Mesenchymal stem cell (in vitro differentiated cells and primary cell): ENCODE data around the gene CCDC127.

ENCODE experiments used
- DNase-seq: peaks from one replicate; pipeline ENCODE4 v3.0.0-alpha.2; 2013
- H2AFZ ChIP-seq: one replicate; pipeline ENCODE4 v1.6.1; 2013; ENCODE audit warnings: low read depth, mild to moderate bottlenecking, control low read depth, inconsistent platforms, low read length, moderate library complexity
- H2AK5ac ChIP-seq: 2 replicates; pipeline ENCODE4 v1.6.1; 2013; ENCODE audit warnings: low read length, moderate library complexity, mild to moderate bottlenecking, inconsistent platforms; ENCODE audit not compliant: severe bottlenecking
- H2BK120ac ChIP-seq: one replicate; pipeline ENCODE4 v1.6.1; 2013; ENCODE audit warnings: low read depth, mild to moderate bottlenecking, inconsistent platforms, low read length, moderate library complexity
- H2BK12ac ChIP-seq, 2 experiments: one replicate each; pipeline ENCODE4 v1.6.1; 2013; ENCODE audit warnings: inconsistent platforms in 2 of 2, low read length in 2 of 2, mild to moderate bottlenecking in 2 of 2, moderate library complexity in 2 of 2, control low read depth in 1 of 2
- H2BK15ac ChIP-seq: one replicate; pipeline ENCODE4 v1.6.1; 2013; ENCODE audit warnings: mild to moderate bottlenecking, low read depth, inconsistent platforms; ENCODE audit not compliant: poor library complexity, severe bottlenecking
- H2BK5ac ChIP-seq: 2 replicates; pipeline ENCODE4 v1.6.1; 2013; ENCODE audit warnings: low read depth, mild to moderate bottlenecking, low read length, control low read depth, inconsistent platforms; ENCODE audit not compliant: poor library complexity, severe bottlenecking
- H3K14ac ChIP-seq, 2 experiments: one replicate each; pipeline ENCODE4 v1.6.1; 2013; ENCODE audit warnings: inconsistent platforms in 2 of 2, low read length in 2 of 2, control low read depth in 1 of 2, mild to moderate bottlenecking in 1 of 2, moderate library complexity in 1 of 2
- H3K18ac ChIP-seq, 2 experiments: one replicate each; pipeline ENCODE4 v1.6.1; 2013; ENCODE audit warnings: inconsistent platforms in 2 of 2, low read length in 2 of 2, control low read depth in 1 of 2, low read depth in 1 of 2, mild to moderate bottlenecking in 1 of 2
- H3K23ac ChIP-seq, 2 experiments: one replicate each; pipeline ENCODE4 v1.6.1; 2013; ENCODE audit warnings: inconsistent platforms in 2 of 2, low read length in 2 of 2, mild to moderate bottlenecking in 2 of 2, moderate library complexity in 2 of 2, control low read depth in 1 of 2
- H3K27ac ChIP-seq: 2 replicates; pipeline ENCODE4 v1.5.1; 2013; ENCODE audit warnings: mild to moderate bottlenecking, moderate library complexity, low read length, control low read depth, inconsistent platforms; ENCODE audit not compliant: poor library complexity, severe bottlenecking
- H3K27me3 ChIP-seq, 2 experiments: 2 replicates each; pipeline versions ENCODE4 v1.6.1 to v1.7.0; 2013; ENCODE audit warnings: low read length in 2 of 2, mild to moderate bottlenecking in 2 of 2, moderate library complexity in 2 of 2, control low read depth in 1 of 2, inconsistent platforms in 1 of 2; ENCODE audit not compliant: control insufficient read depth in 1 of 2, insufficient read depth in 1 of 2
- H3K36me3 ChIP-seq, 2 experiments: 2 replicates each; pipeline versions ENCODE4 v1.6.1 to v1.7.0; 2013; ENCODE audit warnings: low read length in 2 of 2, control low read depth in 1 of 2, inconsistent platforms in 1 of 2, low read depth in 1 of 2, mild to moderate bottlenecking in 1 of 2; ENCODE audit not compliant: insufficient read depth in 2 of 2, control insufficient read depth in 1 of 2
- H3K4ac ChIP-seq, 2 experiments: one replicate each; pipeline ENCODE4 v1.6.1; 2013; ENCODE audit warnings: inconsistent platforms in 2 of 2, low read length in 2 of 2, mild to moderate bottlenecking in 2 of 2, moderate library complexity in 2 of 2, control low read depth in 1 of 2, low read depth in 1 of 2
- H3K4me1 ChIP-seq: 2 replicates; pipeline ENCODE4 v1.6.1; 2013; ENCODE audit warnings: low read depth, low read length, control low read depth; ENCODE audit not compliant: control insufficient read depth, insufficient read depth
- H3K4me2 ChIP-seq: 2 replicates; pipeline ENCODE4 v1.6.1; 2013; ENCODE audit warnings: low read length, mild to moderate bottlenecking, inconsistent platforms; ENCODE audit not compliant: poor library complexity, severe bottlenecking
- H3K4me3 ChIP-seq, 2 experiments: 2 replicates each; pipeline versions ENCODE4 v1.5.1 to v1.7.0; 2013; ENCODE audit warnings: low read length in 2 of 2, mild to moderate bottlenecking in 2 of 2, control low read depth in 1 of 2, low read depth in 1 of 2; ENCODE audit not compliant: insufficient read depth in 1 of 2
- H3K79me1 ChIP-seq: replicated peaks from 2 replicates; pipeline ENCODE4 v1.6.1; 2013; ENCODE audit warnings: mild to moderate bottlenecking, control low read depth, low read length, inconsistent platforms; ENCODE audit not compliant: poor library complexity, severe bottlenecking
- H3K9ac ChIP-seq: 2 replicates; pipeline ENCODE4 v1.7.0; 2013; ENCODE audit warnings: mild to moderate bottlenecking, low read length, moderate library complexity
- H3K9me3 ChIP-seq: 2 replicates; pipeline ENCODE4 v1.7.0; 2013; ENCODE audit warnings: mild to moderate bottlenecking, low read length; ENCODE audit not compliant: control insufficient read depth
- H4K8ac ChIP-seq: one replicate; pipeline ENCODE4 v1.6.1; 2013; ENCODE audit warnings: inconsistent platforms, mild to moderate bottlenecking, low read length, moderate library complexity
- H4K91ac ChIP-seq: one replicate; pipeline ENCODE4 v1.6.1; 2013; ENCODE audit warnings: mild to moderate bottlenecking, low read length, inconsistent platforms
- WGBS: methylation state at CpG from one replicate; pipeline ENCODE4 v1.1.7; 2013; ENCODE audit warnings: mixed read lengths; 5-methylcytosine and 5-hydroxymethylcytosine counted together

CCDC127 gene

GRCh38 chr5:187042-187431 is 30.9 kb downstream of the CCDC127 start:
- H2BK120ac ChIP-seq: no peak overlapping the region
- H2AK5ac ChIP-seq: no peak overlapping the region
- DNase-seq: no peak
- H3K18ac ChIP-seq: no peak overlapping the region
- no peak overlapping the region for H3K4ac ChIP-seq
- H3K4me3 ChIP-seq: no peak overlapping the region
- no peaks in the 10 kb centered on the region for H3K9me3 ChIP-seq
- peaks cover 0 to 43% of the 10 kb centered on the region in 2 experiments for H3K27me3 ChIP-seq
- H3K4me1 ChIP-seq: peaks cover 11% of the 10 kb centered on the region
- no peak overlapping the region for H4K91ac ChIP-seq
- no peak overlapping the region for H3K23ac ChIP-seq
- H2BK5ac ChIP-seq: no peak overlapping the region
- H3K4me2 ChIP-seq: no peak overlapping the region
- no peak overlapping the region for H3K9ac ChIP-seq
- WGBS: 85% methylated on average over 10 of the region's 13 CpGs
- no peak overlapping the region for H3K27ac ChIP-seq
- H2AFZ ChIP-seq: no peak overlapping the region
- H3K36me3 ChIP-seq: peaks cover 0 to 7% of the 10 kb centered on the region in 2 experiments
- H2BK15ac ChIP-seq: no peak overlapping the region
- H4K8ac ChIP-seq: no peak overlapping the region
- H3K14ac ChIP-seq: no peak overlapping the region
- no peaks in the 10 kb centered on the region for H3K79me1 ChIP-seq
- no peak overlapping the region for H2BK12ac ChIP-seq

GRCh38 chr5:186091-187041 is 31.6 kb downstream of the CCDC127 start:
- DNase-seq: no peak
- 93% methylated on average over 28 of the region's 28 CpGs for WGBS
- no peaks in the 10 kb centered on the region for H3K79me1 ChIP-seq
- no peak overlapping the region for H3K4me2 ChIP-seq
- H2BK5ac ChIP-seq: no peak overlapping the region
- peaks cover 0 to 36% of the 10 kb centered on the region in 2 experiments for H3K27me3 ChIP-seq
- H3K9me3 ChIP-seq: no peaks in the 10 kb centered on the region
- H4K8ac ChIP-seq: no peak overlapping the region
- no peak overlapping the region for H3K4me3 ChIP-seq
- no peak overlapping the region for H3K27ac ChIP-seq
- H4K91ac ChIP-seq: no peak overlapping the region
- no peak overlapping the region for H3K9ac ChIP-seq
- no peak overlapping the region for H3K4ac ChIP-seq
- H2BK12ac ChIP-seq: no peak overlapping the region
- no peak overlapping the region for H2BK120ac ChIP-seq
- no peak overlapping the region for H3K18ac ChIP-seq
- H3K23ac ChIP-seq: no peak overlapping the region
- H2AK5ac ChIP-seq: no peak overlapping the region
- peaks cover 11% of the 10 kb centered on the region for H3K4me1 ChIP-seq
- peaks cover 0 to under 1% of the 10 kb centered on the region in 2 experiments for H3K36me3 ChIP-seq
- H2BK15ac ChIP-seq: no peak overlapping the region
- no peak overlapping the region for H2AFZ ChIP-seq
- H3K14ac ChIP-seq: no peak overlapping the region

GRCh38 chr5:185095-186070 is 32.6 kb downstream of the CCDC127 start:
- Histone ChIP-seq H3K4me2 (no peak overlapping the region), H3K27ac (no peak overlapping the region), H2BK12ac (no peak overlapping the region), H3K79me1 (no peaks in the 10 kb centered on the region), H4K91ac (no peak overlapping the region), H3K36me3 (no peaks in the 10 kb centered on the region), H3K9ac (no peak overlapping the region), H2AFZ (no peak overlapping the region), H3K4me3 (no peak overlapping the region), H3K18ac (no peak overlapping the region), H3K9me3 (no peaks in the 10 kb centered on the region), H3K27me3 (peaks cover 0 to 30% of the 10 kb centered on the region in 2 experiments), H2AK5ac (no peak overlapping the region), H3K14ac (no peak overlapping the region), H3K4ac (no peak overlapping the region), H2BK5ac (no peak overlapping the region), H4K8ac (no peak overlapping the region), H2BK120ac (no peak overlapping the region), H3K23ac (peak overlapping the region in 1 of 2 experiments; percentile 27), H2BK15ac (no peak overlapping the region), H3K4me1 (peaks cover 10% of the 10 kb centered on the region)
- 62% methylated on average over 21 of the region's 21 CpGs for WGBS
- peak; percentile 80 for DNase-seq

- Histone ChIP-seq H4K8ac (no peak overlapping the region), H3K27me3 (peaks cover 0 to 32% of the 10 kb centered on the region in 2 experiments), H3K27ac (no peak overlapping the region), H2BK12ac (no peak overlapping the region), H2AK5ac (no peak overlapping the region), H2BK15ac (no peak overlapping the region), H3K4ac (no peak overlapping the region), H3K79me1 (no peaks in the 10 kb centered on the region), H2BK5ac (no peak overlapping the region), H2AFZ (no peak overlapping the region), H3K4me1 (peaks cover 9% of the 10 kb centered on the region), H3K18ac (no peak overlapping the region), H3K36me3 (no peaks in the 10 kb centered on the region), H3K4me2 (no peak overlapping the region), H3K9ac (no peak overlapping the region), H3K23ac (no peak overlapping the region), H3K9me3 (no peaks in the 10 kb centered on the region), H3K4me3 (no peak overlapping the region), H2BK120ac (no peak overlapping the region), H3K14ac (no peak overlapping the region), H4K91ac (no peak overlapping the region)
- DNase-seq: no peak
- WGBS: 89% methylated on average over 4 of the region's 7 CpGs
Measured at GRCh38 chr5:184471-184870, 33.5 kb downstream of the CCDC127 start.
